SH-SY5Y (cell line): ENCODE data around the gene IPMK.

Experiments
- GATA2 ChIP-seq: IDR thresholded peaks from 2 replicates; pipeline ENCODE4 v1.6.1; 2011; ENCODE audit warnings: mild to moderate bottlenecking, low read depth, low read length
- GATA3 ChIP-seq: IDR thresholded peaks from 2 replicates; pipeline ENCODE4 v1.6.1; 2011; ENCODE audit warnings: low read depth, mild to moderate bottlenecking, low read length, moderate library complexity

GRCh38 chr10:58201704-58202103 is 66.0 kb downstream of the IPMK start:
- TF ChIP-seq GATA3 (no peak), GATA2 (no peak)
